K562 (cell line): Measurements from ENCODE around the gene HSD17B3. TPM values are rescaled to one million over a fixed set of nuclear protein-coding genes. Genes with fewer than 3 reads are reported as not detected.

Experiments
- CBFA2T3 ChIP-seq: fragments of 450-650 bp; IDR thresholded peaks from 2 replicates; pipeline ENCODE4 v1.6.1; 2017
- GTF2E2 ChIP-seq: fragments of 200-800 bp; sonication (Bioruptor generic); IDR thresholded peaks from 2 replicates; pipeline ENCODE4 v1.6.1; 2016; ENCODE audit warnings: missing genetic modification characterization, missing compliant biosample characterization
- NEUROD1 ChIP-seq: fragments of 150-350 bp; IDR thresholded peaks from 2 replicates; pipeline ENCODE4 v1.6.1; 2014; ENCODE audit warnings: borderline replicate concordance, low read length, low read depth; ENCODE audit not compliant: partially characterized antibody
- YY1 ChIP-seq, 3 experiments: IDR thresholded peaks; 2 replicates each; pipeline ENCODE4 v1.6.1; 2011; ENCODE audit warnings: low read length in 2 of 3, mild to moderate bottlenecking in 2 of 3, moderate library complexity in 2 of 3, borderline replicate concordance in 1 of 3, control low read depth in 1 of 3, low read depth in 1 of 3; ENCODE audit not compliant: insufficient read depth in 3 of 3, insufficient replicate concordance in 2 of 3, control insufficient read depth in 1 of 3, insufficient read length in 1 of 3; ENCODE audit errors: extremely low read depth in 1 of 3
- polyA plus RNA-seq, 8 experiments: library from polyadenylated mRNA; depleted of rRNA in 4 of 8; stranded (reverse) in 5 of 8; unstranded in 3 of 8; fragments of >200 nt; fragmentation: Nextera tagmentation in 2 of 8; fragmentation: Illumina TruSeq in 1 of 8; extraction: Ambion mirVana in 2 of 8; extraction: Trizol in 1 of 8; gene quantifications; 2 replicates each; pipeline versions ENCODE4 v1.2.1 to v1.2.3, GENCODE V29; 2011 to 2014; ENCODE audit warnings: inconsistent platforms in 1 of 8, missing spikeins in 1 of 8
- total RNA-seq, 7 experiments: library from RNA; depleted of rRNA in 6 of 7; stranded (reverse); fragments of >200 nt in 6 of 7; fragmentation: Illumina TruSeq in 2 of 7; extraction: Trizol in 2 of 7; gene quantifications; 2 replicates each; pipeline versions ENCODE4 v1.2.1 to v1.2.3, GENCODE V29; 2011 to 2021; ENCODE audit warnings: low replicate concordance in 1 of 7
- TF ChIP-seq, protein P1 (sequence below): fragments of 250-450 bp; sonication (Bioruptor Pico); IDR thresholded peaks from 2 replicates; pipeline ENCODE4 v1.4.0; 2020
- TF ChIP-seq, protein P2 (sequence below), 2 experiments: fragments of 450-650 bp; IDR thresholded peaks; 2 replicates each; pipeline ENCODE4 v1.6.1; 2018; ENCODE audit warnings: mild to moderate bottlenecking in 2 of 2, low read depth in 1 of 2; ENCODE audit not compliant: partially characterized antibody in 2 of 2
- TF ChIP-seq, protein P3 (sequence below): fragments of 450-650 bp; IDR thresholded peaks from 2 replicates; pipeline ENCODE4 v1.7.1; 2018; ENCODE audit warnings: mild to moderate bottlenecking, low read depth; ENCODE audit not compliant: partially characterized antibody
- TF ChIP-seq, protein P4 (sequence below): fragments of 250-450 bp; sonication (Bioruptor Pico); IDR thresholded peaks from 2 replicates; pipeline ENCODE4 v1.5.0; 2020; ENCODE audit warnings: mild to moderate bottlenecking, borderline replicate concordance

HSD17B3 gene
- total and polyA plus RNA-seq, 9 of the 15 experiments (the other 6 are each of a cell fraction or from before 2014, with no cell fraction given), result not detected

DNA sequence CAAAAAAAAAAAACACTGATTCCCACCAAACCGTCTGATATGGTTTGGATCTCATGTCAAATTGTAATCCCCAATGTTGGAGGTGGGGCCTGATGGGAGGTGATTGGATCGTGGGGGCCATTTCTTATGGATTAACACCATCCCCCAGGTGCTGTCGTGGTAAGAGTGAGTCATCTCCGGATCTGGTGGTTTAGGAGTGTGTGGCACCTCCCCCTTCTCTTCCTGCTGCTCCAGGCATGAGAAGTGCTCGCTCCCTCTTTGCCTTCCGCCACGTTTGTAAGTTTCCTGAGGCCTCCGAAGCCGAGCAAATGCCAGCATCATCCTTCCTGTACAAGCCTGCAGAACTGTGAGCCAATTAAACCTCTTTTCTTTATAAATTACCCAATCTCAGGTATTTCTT is 45.2 kb downstream of the HSD17B3 start (continued):
- TF ChIP-seq, protein P1, sequence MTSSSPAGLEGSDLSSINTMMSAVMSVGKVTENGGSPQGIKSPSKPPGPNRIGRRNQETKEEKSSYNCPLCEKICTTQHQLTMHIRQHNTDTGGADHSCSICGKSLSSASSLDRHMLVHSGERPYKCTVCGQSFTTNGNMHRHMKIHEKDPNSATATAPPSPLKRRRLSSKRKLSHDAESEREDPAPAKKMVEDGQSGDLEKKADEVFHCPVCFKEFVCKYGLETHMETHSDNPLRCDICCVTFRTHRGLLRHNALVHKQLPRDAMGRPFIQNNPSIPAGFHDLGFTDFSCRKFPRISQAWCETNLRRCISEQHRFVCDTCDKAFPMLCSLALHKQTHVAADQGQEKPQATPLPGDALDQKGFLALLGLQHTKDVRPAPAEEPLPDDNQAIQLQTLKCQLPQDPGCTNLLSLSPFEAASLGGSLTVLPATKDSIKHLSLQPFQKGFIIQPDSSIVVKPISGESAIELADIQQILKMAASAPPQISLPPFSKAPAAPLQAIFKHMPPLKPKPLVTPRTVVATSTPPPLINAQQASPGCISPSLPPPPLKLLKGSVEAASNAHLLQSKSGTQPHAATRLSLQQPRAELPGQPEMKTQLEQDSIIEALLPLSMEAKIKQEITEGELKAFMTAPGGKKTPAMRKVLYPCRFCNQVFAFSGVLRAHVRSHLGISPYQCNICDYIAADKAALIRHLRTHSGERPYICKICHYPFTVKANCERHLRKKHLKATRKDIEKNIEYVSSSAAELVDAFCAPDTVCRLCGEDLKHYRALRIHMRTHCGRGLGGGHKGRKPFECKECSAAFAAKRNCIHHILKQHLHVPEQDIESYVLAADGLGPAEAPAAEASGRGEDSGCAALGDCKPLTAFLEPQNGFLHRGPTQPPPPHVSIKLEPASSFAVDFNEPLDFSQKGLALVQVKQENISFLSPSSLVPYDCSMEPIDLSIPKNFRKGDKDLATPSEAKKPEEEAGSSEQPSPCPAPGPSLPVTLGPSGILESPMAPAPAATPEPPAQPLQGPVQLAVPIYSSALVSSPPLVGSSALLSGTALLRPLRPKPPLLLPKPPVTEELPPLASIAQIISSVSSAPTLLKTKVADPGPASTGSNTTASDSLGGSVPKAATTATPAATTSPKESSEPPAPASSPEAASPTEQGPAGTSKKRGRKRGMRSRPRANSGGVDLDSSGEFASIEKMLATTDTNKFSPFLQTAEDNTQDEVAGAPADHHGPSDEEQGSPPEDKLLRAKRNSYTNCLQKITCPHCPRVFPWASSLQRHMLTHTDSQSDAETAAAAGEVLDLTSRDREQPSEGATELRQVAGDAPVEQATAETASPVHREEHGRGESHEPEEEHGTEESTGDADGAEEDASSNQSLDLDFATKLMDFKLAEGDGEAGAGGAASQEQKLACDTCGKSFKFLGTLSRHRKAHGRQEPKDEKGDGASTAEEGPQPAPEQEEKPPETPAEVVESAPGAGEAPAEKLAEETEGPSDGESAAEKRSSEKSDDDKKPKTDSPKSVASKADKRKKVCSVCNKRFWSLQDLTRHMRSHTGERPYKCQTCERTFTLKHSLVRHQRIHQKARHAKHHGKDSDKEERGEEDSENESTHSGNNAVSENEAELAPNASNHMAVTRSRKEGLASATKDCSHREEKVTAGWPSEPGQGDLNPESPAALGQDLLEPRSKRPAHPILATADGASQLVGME (CRISPR knock-in tag), result no peak
- peak in 1 of 3 experiments; percentile 70 for TF ChIP-seq YY1 (IDR thresholded peaks at IDR 0.05; ENCODE audit: borderline replicate concordance in 1 of 3, control insufficient read depth in 1 of 3, extremely low read depth in 1 of 3, insufficient read depth in 3 of 3, insufficient read length in 1 of 3, insufficient replicate concordance in 2 of 3, low read depth in 1 of 3, low read length in 2 of 3)
- peak; percentile 72 for TF ChIP-seq NEUROD1
- TF ChIP-seq CBFA2T3, result peak; percentile 63
- TF ChIP-seq, protein P2, sequence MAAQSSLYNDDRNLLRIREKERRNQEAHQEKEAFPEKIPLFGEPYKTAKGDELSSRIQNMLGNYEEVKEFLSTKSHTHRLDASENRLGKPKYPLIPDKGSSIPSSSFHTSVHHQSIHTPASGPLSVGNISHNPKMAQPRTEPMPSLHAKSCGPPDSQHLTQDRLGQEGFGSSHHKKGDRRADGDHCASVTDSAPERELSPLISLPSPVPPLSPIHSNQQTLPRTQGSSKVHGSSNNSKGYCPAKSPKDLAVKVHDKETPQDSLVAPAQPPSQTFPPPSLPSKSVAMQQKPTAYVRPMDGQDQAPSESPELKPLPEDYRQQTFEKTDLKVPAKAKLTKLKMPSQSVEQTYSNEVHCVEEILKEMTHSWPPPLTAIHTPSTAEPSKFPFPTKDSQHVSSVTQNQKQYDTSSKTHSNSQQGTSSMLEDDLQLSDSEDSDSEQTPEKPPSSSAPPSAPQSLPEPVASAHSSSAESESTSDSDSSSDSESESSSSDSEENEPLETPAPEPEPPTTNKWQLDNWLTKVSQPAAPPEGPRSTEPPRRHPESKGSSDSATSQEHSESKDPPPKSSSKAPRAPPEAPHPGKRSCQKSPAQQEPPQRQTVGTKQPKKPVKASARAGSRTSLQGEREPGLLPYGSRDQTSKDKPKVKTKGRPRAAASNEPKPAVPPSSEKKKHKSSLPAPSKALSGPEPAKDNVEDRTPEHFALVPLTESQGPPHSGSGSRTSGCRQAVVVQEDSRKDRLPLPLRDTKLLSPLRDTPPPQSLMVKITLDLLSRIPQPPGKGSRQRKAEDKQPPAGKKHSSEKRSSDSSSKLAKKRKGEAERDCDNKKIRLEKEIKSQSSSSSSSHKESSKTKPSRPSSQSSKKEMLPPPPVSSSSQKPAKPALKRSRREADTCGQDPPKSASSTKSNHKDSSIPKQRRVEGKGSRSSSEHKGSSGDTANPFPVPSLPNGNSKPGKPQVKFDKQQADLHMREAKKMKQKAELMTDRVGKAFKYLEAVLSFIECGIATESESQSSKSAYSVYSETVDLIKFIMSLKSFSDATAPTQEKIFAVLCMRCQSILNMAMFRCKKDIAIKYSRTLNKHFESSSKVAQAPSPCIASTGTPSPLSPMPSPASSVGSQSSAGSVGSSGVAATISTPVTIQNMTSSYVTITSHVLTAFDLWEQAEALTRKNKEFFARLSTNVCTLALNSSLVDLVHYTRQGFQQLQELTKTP (IDR thresholded peaks at IDR 0.05; ENCODE audit: low read depth in 1 of 2, partially characterized antibody in 2 of 2), result peak in 1 of 2 experiments; percentile 64
- TF ChIP-seq GTF2E2, result 0 out of 2 replicates have a peak, but pooled peaks have one; percentile 22
- TF ChIP-seq, protein P3, sequence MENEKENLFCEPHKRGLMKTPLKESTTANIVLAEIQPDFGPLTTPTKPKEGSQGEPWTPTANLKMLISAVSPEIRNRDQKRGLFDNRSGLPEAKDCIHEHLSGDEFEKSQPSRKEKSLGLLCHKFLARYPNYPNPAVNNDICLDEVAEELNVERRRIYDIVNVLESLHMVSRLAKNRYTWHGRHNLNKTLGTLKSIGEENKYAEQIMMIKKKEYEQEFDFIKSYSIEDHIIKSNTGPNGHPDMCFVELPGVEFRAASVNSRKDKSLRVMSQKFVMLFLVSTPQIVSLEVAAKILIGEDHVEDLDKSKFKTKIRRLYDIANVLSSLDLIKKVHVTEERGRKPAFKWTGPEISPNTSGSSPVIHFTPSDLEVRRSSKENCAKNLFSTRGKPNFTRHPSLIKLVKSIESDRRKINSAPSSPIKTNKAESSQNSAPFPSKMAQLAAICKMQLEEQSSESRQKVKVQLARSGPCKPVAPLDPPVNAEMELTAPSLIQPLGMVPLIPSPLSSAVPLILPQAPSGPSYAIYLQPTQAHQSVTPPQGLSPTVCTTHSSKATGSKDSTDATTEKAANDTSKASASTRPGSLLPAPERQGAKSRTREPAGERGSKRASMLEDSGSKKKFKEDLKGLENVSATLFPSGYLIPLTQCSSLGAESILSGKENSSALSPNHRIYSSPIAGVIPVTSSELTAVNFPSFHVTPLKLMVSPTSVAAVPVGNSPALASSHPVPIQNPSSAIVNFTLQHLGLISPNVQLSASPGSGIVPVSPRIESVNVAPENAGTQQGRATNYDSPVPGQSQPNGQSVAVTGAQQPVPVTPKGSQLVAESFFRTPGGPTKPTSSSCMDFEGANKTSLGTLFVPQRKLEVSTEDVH, result peak; percentile 18
- TF ChIP-seq, protein P4, sequence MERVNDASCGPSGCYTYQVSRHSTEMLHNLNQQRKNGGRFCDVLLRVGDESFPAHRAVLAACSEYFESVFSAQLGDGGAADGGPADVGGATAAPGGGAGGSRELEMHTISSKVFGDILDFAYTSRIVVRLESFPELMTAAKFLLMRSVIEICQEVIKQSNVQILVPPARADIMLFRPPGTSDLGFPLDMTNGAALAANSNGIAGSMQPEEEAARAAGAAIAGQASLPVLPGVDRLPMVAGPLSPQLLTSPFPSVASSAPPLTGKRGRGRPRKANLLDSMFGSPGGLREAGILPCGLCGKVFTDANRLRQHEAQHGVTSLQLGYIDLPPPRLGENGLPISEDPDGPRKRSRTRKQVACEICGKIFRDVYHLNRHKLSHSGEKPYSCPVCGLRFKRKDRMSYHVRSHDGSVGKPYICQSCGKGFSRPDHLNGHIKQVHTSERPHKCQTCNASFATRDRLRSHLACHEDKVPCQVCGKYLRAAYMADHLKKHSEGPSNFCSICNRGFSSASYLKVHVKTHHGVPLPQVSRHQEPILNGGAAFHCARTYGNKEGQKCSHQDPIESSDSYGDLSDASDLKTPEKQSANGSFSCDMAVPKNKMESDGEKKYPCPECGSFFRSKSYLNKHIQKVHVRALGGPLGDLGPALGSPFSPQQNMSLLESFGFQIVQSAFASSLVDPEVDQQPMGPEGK (CRISPR knock-in tag), result no peak
- TF ChIP-seq, all 486 proteins: peak for 91
